ENCODE results near the gene PTGS1. TPM values are rescaled to one million over a fixed set of nuclear protein-coding genes. Genes with fewer than 3 reads are reported as not detected.

PTGS1 gene
- total and polyA plus RNA-seq, 9 of the 15 experiments (the other 6 are each of a cell fraction or from before 2014, with no cell fraction given): 3.4 to 12.9 (median 5.3) TPM

DNA sequence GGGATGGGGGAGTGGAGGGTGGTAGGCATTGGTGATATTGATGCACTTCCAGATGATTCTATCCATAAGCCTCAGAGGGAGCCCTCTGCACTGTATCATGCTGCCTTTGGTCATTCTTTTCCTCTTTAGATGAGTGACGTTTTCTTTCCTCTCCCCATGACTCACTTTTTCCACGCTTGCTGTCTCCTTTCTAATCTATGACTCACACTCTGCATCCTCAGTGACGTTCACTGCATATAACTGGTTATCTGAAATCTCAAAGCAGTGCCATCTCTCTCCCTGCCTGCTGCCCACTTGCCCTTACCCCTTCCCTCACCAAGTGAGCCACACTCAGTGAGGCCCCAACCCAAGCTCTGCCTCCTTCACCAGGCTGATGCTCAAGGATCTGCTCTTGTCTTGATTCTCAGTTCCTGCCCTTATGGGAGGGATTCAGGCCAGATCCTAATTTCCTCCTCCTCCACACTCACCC is 31.6 kb downstream of the PTGS1 start (continued):
- TF ChIP-seq, protein P1, sequence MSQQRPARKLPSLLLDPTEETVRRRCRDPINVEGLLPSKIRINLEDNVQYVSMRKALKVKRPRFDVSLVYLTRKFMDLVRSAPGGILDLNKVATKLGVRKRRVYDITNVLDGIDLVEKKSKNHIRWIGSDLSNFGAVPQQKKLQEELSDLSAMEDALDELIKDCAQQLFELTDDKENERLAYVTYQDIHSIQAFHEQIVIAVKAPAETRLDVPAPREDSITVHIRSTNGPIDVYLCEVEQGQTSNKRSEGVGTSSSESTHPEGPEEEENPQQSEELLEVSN (IDR thresholded peaks at IDR 0.05; ENCODE audit: borderline replicate concordance in 1 of 2, extremely low read depth in 1 of 2, insufficient read depth in 1 of 2, insufficient read length in 1 of 2, low read depth in 1 of 2, low read length in 1 of 2, poor library complexity in 1 of 2, severe bottlenecking in 1 of 2): no peak
- TF ChIP-seq BRD4 (IDR thresholded peaks at IDR 0.05) (no peak), ATF1 (CRISPR knock-in tag; IDR thresholded peaks at IDR 0.05) (no peak), ATF1 (tag; IDR thresholded peaks at IDR 0.05) (peak; percentile 94), E2F3 (CRISPR knock-in tag; IDR thresholded peaks at IDR 0.05) (no peak), ZNF212 (CRISPR knock-in tag; IDR thresholded peaks at IDR 0.05) (no peak), ZNF780A (CRISPR knock-in tag; IDR thresholded peaks at IDR 0.05) (no peak), SNIP1 (IDR thresholded peaks at IDR 0.05; ENCODE audit: low read depth) (no peak), RBM14 (IDR thresholded peaks at IDR 0.05; ENCODE audit: borderline replicate concordance, insufficient read depth, low read depth, low read length) (no peak), TARDBP (IDR thresholded peaks at IDR 0.05) (peak; percentile 57; the same call in 1 of the 2 replicates), TCF3 (CRISPR knock-in tag; IDR thresholded peaks at IDR 0.05) (peak; percentile 46; the same call in 1 of the 2 replicates), JUN (IDR thresholded peaks at IDR 0.05; ENCODE audit: borderline replicate concordance, low read depth, low read length) (peak; percentile 100), JUN (CRISPR knock-in tag; IDR thresholded peaks at IDR 0.05; ENCODE audit: borderline replicate concordance) (peak; percentile 92; the same call in 1 of the 2 replicates), HIVEP1 (CRISPR knock-in tag; IDR thresholded peaks at IDR 0.05) (no peak), HDAC3 (IDR thresholded peaks at IDR 0.05; ENCODE audit: borderline replicate concordance, partially characterized antibody) (no peak), ZNF79 (CRISPR knock-in tag; IDR thresholded peaks at IDR 0.05; ENCODE audit: low read depth) (no peak), NFE2 (IDR thresholded peaks at IDR 0.05; ENCODE audit: low read depth) (peak; percentile 26; the same call in 1 of the 2 replicates), ETV6 (IDR thresholded peaks at IDR 0.05; ENCODE audit: borderline replicate concordance in 1 of 2, low read depth in 2 of 2, low read length in 1 of 2) (no peak), ETV6 (CRISPR knock-in tag; IDR thresholded peaks at IDR 0.05; ENCODE audit: borderline replicate concordance) (no peak), MAFK (IDR thresholded peaks at IDR 0.05; ENCODE audit: low read length) (no peak), TEAD1 (CRISPR knock-in tag; IDR thresholded peaks at IDR 0.05) (no peak), FOXA1 (IDR thresholded peaks at IDR 0.05; ENCODE audit: borderline replicate concordance) (no peak), ZNF431 (CRISPR knock-in tag; IDR thresholded peaks at IDR 0.05) (no peak), MEIS2 (IDR thresholded peaks at IDR 0.05; ENCODE audit: partially characterized antibody) (peak; percentile 81), ZFP36 (IDR thresholded peaks at IDR 0.05; ENCODE audit: low read depth, low read length, partially characterized antibody) (no peak)
- TF ChIP-seq, protein P2, sequence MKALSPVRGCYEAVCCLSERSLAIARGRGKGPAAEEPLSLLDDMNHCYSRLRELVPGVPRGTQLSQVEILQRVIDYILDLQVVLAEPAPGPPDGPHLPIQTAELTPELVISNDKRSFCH (CRISPR knock-in tag; IDR thresholded peaks at IDR 0.05): no peak
- TF ChIP-seq, protein P2 (tag; IDR thresholded peaks at IDR 0.05): no peak
- TF ChIP-seq, protein P3, sequence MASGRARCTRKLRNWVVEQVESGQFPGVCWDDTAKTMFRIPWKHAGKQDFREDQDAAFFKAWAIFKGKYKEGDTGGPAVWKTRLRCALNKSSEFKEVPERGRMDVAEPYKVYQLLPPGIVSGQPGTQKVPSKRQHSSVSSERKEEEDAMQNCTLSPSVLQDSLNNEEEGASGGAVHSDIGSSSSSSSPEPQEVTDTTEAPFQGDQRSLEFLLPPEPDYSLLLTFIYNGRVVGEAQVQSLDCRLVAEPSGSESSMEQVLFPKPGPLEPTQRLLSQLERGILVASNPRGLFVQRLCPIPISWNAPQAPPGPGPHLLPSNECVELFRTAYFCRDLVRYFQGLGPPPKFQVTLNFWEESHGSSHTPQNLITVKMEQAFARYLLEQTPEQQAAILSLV (tag; IDR thresholded peaks at IDR 0.05): no peak
- TF ChIP-seq, protein P4, sequence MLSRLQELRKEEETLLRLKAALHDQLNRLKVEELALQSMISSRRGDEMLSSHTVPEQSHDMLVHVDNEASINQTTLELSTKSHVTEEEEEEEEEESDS (CRISPR knock-in tag; IDR thresholded peaks at IDR 0.05): no peak
